BLaER1 (cell line): ENCODE measurements around the gene TSKU.

ENCODE experiments used
- H3K27ac ChIP-seq: shearing (Covaris generic); formaldehyde crosslinking; 2 replicates; pipeline ENCODE4 v1.8.1; 2022
- H3K27me3 ChIP-seq: shearing (Covaris generic); formaldehyde crosslinking; 2 replicates; pipeline ENCODE4 v1.8.1; 2022
- H3K36me3 ChIP-seq: shearing (Covaris generic); formaldehyde crosslinking; 2 replicates; pipeline ENCODE4 v1.8.1; 2022
- H3K4me1 ChIP-seq: shearing (Covaris generic); formaldehyde crosslinking; 2 replicates; pipeline ENCODE4 v1.8.1; 2022
- H3K4me2 ChIP-seq: shearing (Covaris generic); formaldehyde crosslinking; 2 replicates; pipeline ENCODE4 v1.8.1; 2022
- H3K4me3 ChIP-seq: shearing (Covaris generic); formaldehyde crosslinking; 2 replicates; pipeline ENCODE4 v1.8.1; 2022
- H3K9ac ChIP-seq: shearing (Covaris generic); formaldehyde crosslinking; 2 replicates; pipeline ENCODE4 v1.8.1; 2022
- H3K9me3 ChIP-seq: shearing (Covaris generic); formaldehyde crosslinking; 2 replicates; pipeline ENCODE4 v1.8.1; 2022
- H4K20me1 ChIP-seq: shearing (Covaris generic); formaldehyde crosslinking; 2 replicates; pipeline ENCODE4 v1.8.1; 2022
- Cebpa-rat ChIP-seq: shearing (Covaris generic); IDR thresholded peaks from 2 replicates; pipeline ENCODE4 v1.8.1; 2022

The TSKU gene

GRCh38 chr11:76762867-76763572, 20.1 kb upstream of the TSKU start:
- Histone ChIP-seq H3K4me2 (no peak overlapping the region), H3K4me3 (no peak overlapping the region), H3K9me3 (no peaks in the 10 kb centered on the region), H4K20me1 (no peaks in the 10 kb centered on the region), H3K27ac (no peak overlapping the region), H3K36me3 (no peaks in the 10 kb centered on the region), H3K27me3 (no peaks in the 10 kb centered on the region), H3K9ac (no peak overlapping the region), H3K4me1 (peaks cover 15% of the 10 kb centered on the region)
- no peak for TF ChIP-seq Cebpa-rat

DNA sequence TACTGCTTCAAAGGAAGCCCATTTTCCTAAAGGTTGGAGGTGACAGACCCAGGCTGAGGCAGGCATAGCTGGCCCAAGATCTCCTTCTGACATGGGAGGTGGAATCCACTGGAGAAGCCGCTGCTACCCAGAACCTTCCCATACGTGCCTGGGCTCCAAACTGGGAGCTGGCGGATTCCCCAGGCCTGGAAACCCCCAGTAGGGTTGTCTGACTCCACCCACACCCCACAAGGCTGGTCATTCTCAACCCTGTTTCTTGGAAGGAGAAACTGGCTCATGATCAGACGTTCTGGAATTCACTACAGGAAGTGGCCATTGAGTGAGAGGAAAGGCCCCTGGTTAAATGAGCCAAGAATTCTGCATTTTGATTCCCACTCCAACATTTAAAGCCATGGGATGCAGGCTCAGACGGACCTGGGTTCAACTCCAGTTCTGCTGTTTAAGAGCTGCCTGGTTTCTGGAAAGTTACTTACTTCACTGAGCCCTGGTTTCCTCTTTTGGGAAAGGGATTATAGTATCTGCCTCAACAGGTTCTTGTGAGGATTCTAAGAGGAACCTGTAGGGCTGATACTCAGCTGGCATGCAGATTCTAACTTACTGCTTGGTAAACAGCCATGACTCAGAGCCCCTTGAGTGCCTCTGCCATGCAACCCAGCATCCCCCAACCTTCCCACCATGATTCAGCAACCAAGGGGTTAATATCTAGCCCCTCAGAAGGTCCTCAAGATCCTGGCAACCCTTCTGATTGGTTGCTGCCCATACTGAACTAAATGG, 19.4 kb upstream of the TSKU start:
- H3K27ac ChIP-seq, result no peak overlapping the region
- H3K9me3 ChIP-seq, result no peaks in the 10 kb centered on the region
- H3K4me1 ChIP-seq, result peaks cover 22% of the 10 kb centered on the region
- no peaks in the 10 kb centered on the region for H4K20me1 ChIP-seq
- H3K9ac ChIP-seq, result no peak overlapping the region
- H3K4me2 ChIP-seq, result no peak overlapping the region
- no peaks in the 10 kb centered on the region for H3K36me3 ChIP-seq
- H3K27me3 ChIP-seq, result no peaks in the 10 kb centered on the region
- no peak for TF ChIP-seq Cebpa-rat
- H3K4me3 ChIP-seq, result no peak overlapping the region

GRCh38 chr11:76764941-76765665, 18.1 kb upstream of the TSKU start:
- no peaks in the 10 kb centered on the region for H3K36me3 ChIP-seq
- H3K4me3 ChIP-seq, result no peak overlapping the region
- no peak overlapping the region for H3K9ac ChIP-seq
- H3K27me3 ChIP-seq, result no peaks in the 10 kb centered on the region
- no peak overlapping the region for H3K27ac ChIP-seq
- no peak for TF ChIP-seq Cebpa-rat
- H4K20me1 ChIP-seq, result no peaks in the 10 kb centered on the region
- H3K4me1 ChIP-seq, result peaks cover 36% of the 10 kb centered on the region
- no peaks in the 10 kb centered on the region for H3K9me3 ChIP-seq
- no peak overlapping the region for H3K4me2 ChIP-seq

DNA sequence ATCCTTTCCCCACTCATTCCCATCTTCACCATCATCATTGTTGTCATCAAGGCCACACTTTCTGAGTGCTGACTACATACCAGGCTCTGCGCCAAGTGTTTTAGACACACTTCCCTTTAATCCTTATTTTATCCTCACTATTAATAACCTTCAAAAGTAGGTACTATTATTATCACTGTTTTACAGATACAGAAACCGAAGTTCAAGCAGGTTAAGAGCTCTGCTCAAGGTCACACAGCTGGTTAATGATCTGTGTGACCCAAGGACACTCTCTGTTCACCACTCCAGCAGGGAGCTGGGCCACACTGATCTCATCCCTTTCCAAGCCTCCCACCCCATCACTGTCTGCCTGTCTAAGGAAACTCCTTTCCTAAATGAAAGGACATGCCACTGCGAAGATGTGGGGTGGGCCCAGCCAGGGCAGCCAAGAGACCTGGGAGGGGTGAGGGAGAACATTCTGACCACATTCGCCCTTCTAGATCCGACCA, 17.2 kb upstream of the TSKU start:
- no peak overlapping the region for H3K9ac ChIP-seq
- H3K27me3 ChIP-seq, result no peaks in the 10 kb centered on the region
- no peak overlapping the region for H3K4me3 ChIP-seq
- no peak for TF ChIP-seq Cebpa-rat
- H3K4me1 ChIP-seq, result peaks cover 44% of the 10 kb centered on the region
- H4K20me1 ChIP-seq, result no peaks in the 10 kb centered on the region
- H3K27ac ChIP-seq, result no peak overlapping the region
- no peaks in the 10 kb centered on the region for H3K9me3 ChIP-seq
- no peaks in the 10 kb centered on the region for H3K36me3 ChIP-seq
- no peak overlapping the region for H3K4me2 ChIP-seq

DNA sequence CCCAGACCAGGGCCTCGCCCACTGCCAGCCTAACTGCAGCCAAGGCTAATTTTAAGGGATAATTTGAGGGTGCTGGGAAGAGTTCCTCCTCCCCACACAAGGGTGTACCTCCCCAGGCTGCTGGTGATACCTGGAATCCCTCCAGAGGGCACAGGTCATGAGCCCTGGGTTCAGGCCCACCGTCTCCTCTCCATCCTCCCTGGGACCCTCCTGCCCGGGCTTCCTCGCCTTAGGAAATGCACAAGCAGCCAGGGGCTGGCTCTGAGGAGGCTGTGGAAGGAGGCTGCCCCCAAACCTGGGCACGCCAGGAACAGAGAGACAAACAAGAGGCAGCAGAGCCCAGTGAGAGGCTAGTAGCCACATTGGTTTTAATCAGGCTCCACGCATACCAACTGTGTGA, 16.6 kb upstream of the TSKU start:
- Histone ChIP-seq H3K4me3 (no peak overlapping the region), H3K9ac (no peak overlapping the region), H3K4me1 (peaks cover 50% of the 10 kb centered on the region), H3K4me2 (peak overlapping the region; percentile 92; the same call in 1 of the 2 replicates), H3K9me3 (no peaks in the 10 kb centered on the region), H4K20me1 (no peaks in the 10 kb centered on the region), H3K36me3 (no peaks in the 10 kb centered on the region), H3K27ac (no peak overlapping the region), H3K27me3 (no peaks in the 10 kb centered on the region)
- no peak for TF ChIP-seq Cebpa-rat

DNA sequence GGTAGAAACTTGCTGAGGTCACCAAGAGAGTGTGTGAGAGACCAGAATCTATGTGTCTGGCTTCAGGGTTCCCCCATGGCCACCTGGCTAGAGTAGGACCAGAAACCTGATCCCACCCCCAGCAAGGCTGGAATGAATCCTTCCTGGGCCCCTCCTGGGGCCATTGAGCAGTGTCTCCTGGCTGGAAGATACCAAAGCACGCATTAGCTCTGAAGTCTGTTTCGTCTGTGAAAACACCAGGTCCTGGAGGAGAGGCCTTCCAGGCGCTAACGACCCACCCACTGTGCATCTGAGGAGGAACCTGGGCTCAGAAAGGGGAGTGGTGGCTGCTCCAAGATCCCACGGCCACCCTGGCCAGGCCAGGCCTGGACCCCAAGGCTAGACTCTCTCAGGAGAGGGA, 15.5 kb upstream of the TSKU start:
- TF ChIP-seq Cebpa-rat, result no peak
- Histone ChIP-seq H3K4me2 (peak overlapping the region; percentile 92), H3K4me1 (peaks cover 61% of the 10 kb centered on the region), H3K36me3 (no peaks in the 10 kb centered on the region), H4K20me1 (no peaks in the 10 kb centered on the region), H3K9ac (peak overlapping the region; percentile 64), H3K27ac (peak overlapping the region; percentile 72), H3K9me3 (no peaks in the 10 kb centered on the region), H3K4me3 (no peak overlapping the region), H3K27me3 (no peaks in the 10 kb centered on the region)

DNA sequence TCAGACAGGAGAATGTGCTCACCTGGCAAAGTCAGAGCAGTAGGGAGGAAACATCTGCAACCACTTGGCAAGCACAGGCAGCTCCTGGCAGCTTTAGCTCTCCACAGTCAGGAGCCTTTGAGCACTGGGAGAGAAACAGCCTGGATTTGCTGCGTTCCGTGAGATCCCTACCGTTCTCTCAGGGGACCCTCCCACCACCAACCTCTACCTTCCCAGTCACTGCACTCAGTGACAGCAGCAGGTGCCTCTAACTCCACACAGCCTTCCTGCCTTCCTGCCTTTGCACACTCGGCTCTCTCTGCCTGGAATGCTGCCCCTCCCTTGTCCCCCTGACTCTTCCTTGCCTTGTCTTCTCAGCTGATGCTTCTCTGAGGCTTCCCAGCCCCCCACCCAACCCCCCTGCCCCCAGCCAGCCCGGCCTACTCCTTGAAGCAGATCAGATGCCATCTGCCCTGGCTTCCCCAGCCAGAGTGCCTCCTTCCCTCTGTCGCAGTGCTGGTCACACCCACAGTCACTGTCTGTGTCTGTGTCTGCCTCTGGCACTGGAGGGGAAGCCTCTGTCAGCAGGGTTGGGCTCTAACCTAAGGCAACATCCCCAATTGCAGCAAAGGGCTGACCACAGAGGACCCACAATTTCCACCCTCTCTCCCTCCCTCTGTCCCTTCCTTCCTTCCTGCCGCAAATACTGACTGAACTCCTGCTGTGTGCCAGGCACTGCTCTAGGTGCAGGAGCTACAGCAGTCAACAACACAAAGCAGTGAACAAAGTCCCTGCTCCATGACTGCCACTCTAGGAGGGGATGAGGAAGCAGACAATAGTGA, 14.9 kb upstream of the TSKU start:
- Histone ChIP-seq H3K4me2 (peak overlapping the region; percentile 92), H3K4me3 (peak overlapping the region; percentile 10; the same call in 1 of the 2 replicates)
- TF ChIP-seq Cebpa-rat, result no peak

GRCh38 chr11:76768909-76769560, 14.1 kb upstream of the TSKU start:
- H3K4me1 ChIP-seq, result peaks cover 63% of the 10 kb centered on the region
- peak overlapping the region; percentile 92 for H3K4me2 ChIP-seq
- peak overlapping the region; percentile 42; the same call in 1 of the 2 replicates for H3K9ac ChIP-seq

More for the DNA sequence above, 14.9 kb upstream of the TSKU start:
- peak overlapping the region; percentile 72 for H3K27ac ChIP-seq
- no peaks in the 10 kb centered on the region for H4K20me1 ChIP-seq
- peaks cover 63% of the 10 kb centered on the region for H3K4me1 ChIP-seq
- no peaks in the 10 kb centered on the region for H3K9me3 ChIP-seq
- peak overlapping the region; percentile 64 for H3K9ac ChIP-seq
- no peaks in the 10 kb centered on the region for H3K36me3 ChIP-seq
- no peaks in the 10 kb centered on the region for H3K27me3 ChIP-seq

More at GRCh38 chr11:76768909-76769560, 14.1 kb upstream of the TSKU start:
- Histone ChIP-seq H4K20me1 (no peaks in the 10 kb centered on the region), H3K9me3 (no peaks in the 10 kb centered on the region), H3K27ac (peak overlapping the region; percentile 64), H3K4me3 (peak overlapping the region; percentile 10; the same call in 1 of the 2 replicates), H3K36me3 (no peaks in the 10 kb centered on the region), H3K27me3 (no peaks in the 10 kb centered on the region)
- no peak for TF ChIP-seq Cebpa-rat
